Endothelial cell of umbilical vein (primary cell): ENCODE data around the gene EHD1. TPM values are rescaled to one million over a fixed set of nuclear protein-coding genes. Genes with fewer than 3 reads are reported as not detected.

Experiments
- BruUV-seq: library from RNA; stranded (reverse); fragments of 400-500 nt; replicated peaks from 2 replicates; lab custom pipeline; 2021; lab: Mats Ljungman, UMichigan
- CTCF ChIA-PET: fragments of 300-600, 350-600 bp; sonication (Branson Sonifier 250); formaldehyde crosslinking; loops from one replicate; lab custom pipeline; 2021; ENCODE audit warnings: antibody characterized with exemption, inconsistent platforms; lab: Charles Lee
- POLR2A ChIA-PET: fragments of 300-600, 350-600 bp; sonication (Branson Sonifier 250); formaldehyde crosslinking; loops from one replicate; lab custom pipeline; 2021; ENCODE audit warnings: antibody characterized with exemption, inconsistent platforms; lab: Charles Lee
- DNase-seq: peaks from one replicate; pipeline ENCODE4 v3.0.0-alpha.2; 2011; ENCODE audit warnings: low read depth, low spot score
- FAIRE-seq: peaks from 2 replicates; lab custom pipeline; 2011; peaks lifted over from hg19 to GRCh38; lab: Jason Lieb, UNC
- H2AFZ ChIP-seq: 2 replicates; pipeline ENCODE4 v1.6.0; 2012; ENCODE audit warnings: low read depth, low read length, control low read depth, inconsistent platforms
- H3K27ac ChIP-seq: 2 replicates; pipeline ENCODE4 v1.5.1; 2011; ENCODE audit warnings: low read depth, mild to moderate bottlenecking, control low read depth, low read length, moderate library complexity; ENCODE audit not compliant: insufficient read depth
- H3K27me3 ChIP-seq, 2 experiments: 2 replicates each; pipeline versions ENCODE4 v1.6.0 to v1.6.1; 2011; ENCODE audit warnings: low read length in 2 of 2, mixed read lengths in 1 of 2; ENCODE audit not compliant: control insufficient read depth in 2 of 2, insufficient read depth in 2 of 2
- H3K36me3 ChIP-seq, 2 experiments: 2 replicates in 1 of 2; 3 replicates in 1 of 2; pipeline ENCODE4 v1.5.1; 2011; ENCODE audit warnings: low read length in 2 of 2, mild to moderate bottlenecking in 1 of 2, moderate library complexity in 1 of 2; ENCODE audit not compliant: control insufficient read depth in 2 of 2, insufficient read depth in 2 of 2; ENCODE audit errors: extremely low read depth in 1 of 2
- H3K4me1 ChIP-seq: 3 replicates; pipeline ENCODE4 v1.5.1; 2011; ENCODE audit warnings: mild to moderate bottlenecking, low read length; ENCODE audit not compliant: control insufficient read depth, insufficient read depth; ENCODE audit errors: extremely low read depth
- H3K4me2 ChIP-seq: 2 replicates; pipeline ENCODE4 v1.6.1; 2011; ENCODE audit warnings: low read length, control low read depth, mixed read lengths; ENCODE audit not compliant: insufficient read depth
- H3K4me3 ChIP-seq, 3 experiments: fragments of 200-600 bp in 1 of 3; sonication (generic), shearing (Covaris generic) in 1 of 3; replicated peaks in 1 of 3; 2 replicates each; pipeline ENCODE4 v1.5.1; 2011 to 2016; ENCODE audit warnings: control low read depth in 3 of 3, low read length in 3 of 3, mild to moderate bottlenecking in 2 of 3, inconsistent platforms in 1 of 3, low read depth in 1 of 3, moderate library complexity in 1 of 3; ENCODE audit not compliant: insufficient read depth in 1 of 3
- H3K79me2 ChIP-seq: 2 replicates; pipeline ENCODE4 v1.6.0; 2012; ENCODE audit warnings: low read length, inconsistent platforms; ENCODE audit not compliant: control insufficient read depth, insufficient read depth
- H3K9ac ChIP-seq: replicated peaks from 2 replicates; pipeline ENCODE3; 2011; ENCODE audit warnings: low read length, control low read depth; ENCODE audit not compliant: insufficient read depth; ENCODE audit errors: extremely low read depth
- H3K9me1 ChIP-seq: replicated peaks from 3 replicates; pipeline ENCODE4 v1.6.0; 2011; ENCODE audit warnings: mild to moderate bottlenecking, low read length; ENCODE audit not compliant: control insufficient read depth, insufficient read depth; ENCODE audit errors: extremely low read depth
- H3K9me3 ChIP-seq: replicated peaks from 2 replicates; pipeline ENCODE4 v1.5.1; 2012; ENCODE audit warnings: low read length, inconsistent platforms; ENCODE audit not compliant: control insufficient read depth, insufficient read depth
- H4K20me1 ChIP-seq: replicated peaks from 2 replicates; pipeline ENCODE3; 2011; ENCODE audit warnings: mild to moderate bottlenecking, low read length; ENCODE audit not compliant: control insufficient read depth, insufficient read depth; ENCODE audit errors: extremely low read depth
- CTCF ChIP-seq, 2 donors: IDR thresholded peaks; 1 replicate in 1 of 2; 2 replicates in 1 of 2; pipeline ENCODE4 v1.5.1; 2011; ENCODE audit warnings: low read length in 2 of 2, mild to moderate bottlenecking in 2 of 2, moderate library complexity in 2 of 2, control low read depth in 1 of 2, inconsistent platforms in 1 of 2, low read depth in 1 of 2; ENCODE audit not compliant: insufficient read depth in 1 of 2; ENCODE audit errors: extremely low read depth in 1 of 2
- EZH2 ChIP-seq: IDR thresholded peaks from 2 replicates; pipeline ENCODE4 v1.6.1; 2012; ENCODE audit warnings: borderline replicate concordance, low read depth, mild to moderate bottlenecking, moderate library complexity, low read length, inconsistent platforms; ENCODE audit not compliant: severe bottlenecking
- FOS ChIP-seq: IDR thresholded peaks from 2 replicates; pipeline ENCODE4 v1.6.1; 2011; ENCODE audit warnings: mild to moderate bottlenecking, low read length, moderate library complexity, borderline replicate concordance; ENCODE audit not compliant: insufficient read depth
- GATA2 ChIP-seq: IDR thresholded peaks from 2 replicates; pipeline ENCODE4 v1.7.0; 2011; ENCODE audit warnings: low read depth, mild to moderate bottlenecking, moderate library complexity, mixed read lengths, low read length; ENCODE audit not compliant: insufficient read length, insufficient read depth
- JUN ChIP-seq: IDR thresholded peaks from 2 replicates; pipeline ENCODE4 v1.6.1; 2011; ENCODE audit warnings: borderline replicate concordance, low read depth; ENCODE audit not compliant: insufficient read length, insufficient read depth
- MAX ChIP-seq: IDR thresholded peaks from 2 replicates; pipeline ENCODE4 v1.6.1; 2011; ENCODE audit not compliant: insufficient read depth, insufficient read length
- MYC ChIP-seq: IDR thresholded peaks from one replicate; pipeline ENCODE4 v1.6.1; 2011; ENCODE audit warnings: mild to moderate bottlenecking, low read depth, low read length
- POLR2A ChIP-seq: IDR thresholded peaks from 2 replicates; pipeline ENCODE4 v1.6.1; 2012; ENCODE audit warnings: low read depth, mild to moderate bottlenecking, control low read depth, low read length
- POLR2AphosphoS5 ChIP-seq: IDR thresholded peaks from 2 replicates; pipeline ENCODE4 v1.6.1; 2012; ENCODE audit warnings: low read depth, mild to moderate bottlenecking, control low read depth, low read length, moderate library complexity; ENCODE audit not compliant: insufficient read depth
- dilution Hi-C: fragments of 300-500 bp; cut with MboI; formaldehyde crosslinking; loops from one replicate; pipeline ENCODE4 v1.15.0; 2019; ENCODE audit warnings: low sequenced_read_pairs; ENCODE audit not compliant: extremely low pct_ligation_motif_present
- intact Hi-C: fragments of 100-400 bp; cut with micrococcal nuclease; formaldehyde crosslinking; loops from one replicate; pipeline ENCODE4 v1.10.0; 2022
- polyA plus RNA-seq, 4 experiments: library from polyadenylated mRNA; depleted of rRNA in 3 of 4; stranded (reverse) in 3 of 4; unstranded in 1 of 4; fragments of >200 nt; gene quantifications; 2 replicates each; pipeline versions ENCODE4 v1.2.1 to v1.2.3, GENCODE V29; 2011 to 2012; ENCODE audit warnings: missing spikeins in 1 of 4
- total RNA-seq: library from RNA; stranded (reverse); gene quantifications from 2 replicates; pipeline ENCODE4 v1.2.3, GENCODE V29; 2021

EHD1 gene
- total and polyA plus RNA-seq, 2 donors (not counting 3 experiments of a cell fraction or from before 2014, with no cell fraction given), result 109 to 136 TPM

- Histone ChIP-seq H3K9me1 (no peaks in the 10 kb centered on the region), H3K4me3 (peak overlapping the region; percentile 4 to 86 (median 57)), H4K20me1 (no peaks in the 10 kb centered on the region), H3K4me2 (peak overlapping the region; percentile 62), H3K9me3 (no peaks in the 10 kb centered on the region), H3K27me3 (no peaks in the 10 kb centered on the region), H2AFZ (peak overlapping the region; percentile 7), H3K4me1 (peaks cover 11% of the 10 kb centered on the region), H3K36me3 (peaks cover 3 to 25% of the 10 kb centered on the region in 2 experiments), H3K79me2 (peaks cover 7% of the 10 kb centered on the region), H3K27ac (peak overlapping the region; percentile 42), H3K9ac (peak overlapping the region; percentile 80)
- DNase-seq (peak; percentile 34), FAIRE-seq (peak; percentile 72)
- BruUV-seq, result no TSS peak
- POLR2A ChIA-PET, result no interaction called here
- intact Hi-C loops, result loop anchor here (2.0 to 5.0 kb wide), 4 partner anchors 56 to 196 kb away; partner anchors contain the start of genes BATF2, MAJIN and TM7SF2
- dilution Hi-C loops, result no loop called here
- CTCF ChIA-PET, result interaction anchor here (1.2 to 5.6 kb wide), 5 partner anchors 28 to 128 kb away, joined by 3 to 34 read pairs (median 3); partner anchors contain the start of genes ARL2, BATF2 and CDC42BPG
- no peak for TF ChIP-seq MAX
- TF ChIP-seq CTCF (IDR thresholded peaks at IDR 0.05; ENCODE audit: extremely low read depth in 1 of 2, insufficient read depth in 1 of 2, low read depth in 1 of 2, low read length in 2 of 2), result no peak
- TF ChIP-seq GATA2, result no peak
- no peak for TF ChIP-seq EZH2
- no peak for TF ChIP-seq POLR2AphosphoS5
- no peak for TF ChIP-seq MYC
- no peak for TF ChIP-seq POLR2A
- TF ChIP-seq JUN, result no peak
- no peak for TF ChIP-seq FOS
These were observed 37.8 kb upstream of the EHD1 start for GRCh38 chr11:64916040-64916774.
